Activated CD4-positive, alpha-beta T cell treated with anti-CD3 and anti-CD28 coated beads, Interleukin-2, amount 10 ng/mL, durations not matched to agents 24 days and 14 days (primary cell): ENCODE data around the gene RPL28. TPM values are rescaled to one million over a fixed set of nuclear protein-coding genes. Genes with fewer than 3 reads are reported as not detected.
A peak's percentile ranks its signal among the peaks of the same experiment; 100 is the strongest.

Source experiments
- DNase-seq: peaks from one replicate; pipeline ENCODE4 v3.0.0; 2022
- H3K27ac Mint-ChIP-seq: one replicate; pipeline ENCODE4 v1.8.0; 2022; ENCODE audit warnings: mild to moderate bottlenecking, mixed read lengths
- H3K27me3 Mint-ChIP-seq: one replicate; pipeline ENCODE4 v1.8.0; 2022; ENCODE audit warnings: mixed read lengths
- H3K36me3 Mint-ChIP-seq: one replicate; pipeline ENCODE4 v1.8.0; 2022; ENCODE audit warnings: low read depth, mild to moderate bottlenecking, mixed read lengths
- H3K4me1 Mint-ChIP-seq: one replicate; pipeline ENCODE4 v1.8.0; 2021; ENCODE audit warnings: mixed read lengths
- H3K4me3 Mint-ChIP-seq: one replicate; pipeline ENCODE4 v1.8.0; 2022; ENCODE audit warnings: mild to moderate bottlenecking, moderate library complexity, mixed read lengths
- H3K9me3 Mint-ChIP-seq: one replicate; pipeline ENCODE4 v1.8.0; 2021; ENCODE audit warnings: mixed read lengths
- intact Hi-C: fragments of 100-400 bp; cut with micrococcal nuclease; formaldehyde crosslinking; loops from one replicate; pipeline ENCODE4 v1.15.1; 2023
- total RNA-seq: library from RNA; stranded (reverse); gene quantifications from 2 replicates; pipeline ENCODE4 v1.2.3, GENCODE V29; 2022

RPL28 gene
- total RNA-seq, 1 donor from 2014 or later = 1,992 TPM

- DNase-seq = no peak
- intact Hi-C loops = no loop called here
- H3K27ac Mint-ChIP-seq = no peak overlapping the region
- H3K36me3 Mint-ChIP-seq = peaks cover 2% of the 10 kb centered on the region
- peaks cover 7% of the 10 kb centered on the region for H3K4me1 Mint-ChIP-seq
- H3K9me3 Mint-ChIP-seq = no peaks in the 10 kb centered on the region
- no peak overlapping the region for H3K4me3 Mint-ChIP-seq
- H3K27me3 Mint-ChIP-seq = peaks cover 48% of the 10 kb centered on the region
These were observed 13.2 kb upstream of the RPL28 start for GRCh38 chr19:55372316-55373081.

- no peak overlapping the region for H3K4me3 Mint-ChIP-seq
- peaks cover 7% of the 10 kb centered on the region for H3K4me1 Mint-ChIP-seq
- H3K27ac Mint-ChIP-seq = no peak overlapping the region
- H3K36me3 Mint-ChIP-seq = peaks cover 2% of the 10 kb centered on the region
- peaks cover 42% of the 10 kb centered on the region for H3K27me3 Mint-ChIP-seq
- no peak for DNase-seq
- H3K9me3 Mint-ChIP-seq = no peaks in the 10 kb centered on the region
- intact Hi-C loops = no loop called here
These were observed 12.3 kb upstream of the RPL28 start for GRCh38 chr19:55373306-55373992.

- no peak for DNase-seq
- H3K27ac Mint-ChIP-seq = no peak overlapping the region
- no peaks in the 10 kb centered on the region for H3K9me3 Mint-ChIP-seq
- H3K4me1 Mint-ChIP-seq = peaks cover 7% of the 10 kb centered on the region
- peaks cover 2% of the 10 kb centered on the region for H3K36me3 Mint-ChIP-seq
- peaks cover 36% of the 10 kb centered on the region for H3K27me3 Mint-ChIP-seq
- intact Hi-C loops = no loop called here
- H3K4me3 Mint-ChIP-seq = no peak overlapping the region
These were observed 11.6 kb upstream of the RPL28 start for GRCh38 chr19:55373993-55374757.

DNA sequence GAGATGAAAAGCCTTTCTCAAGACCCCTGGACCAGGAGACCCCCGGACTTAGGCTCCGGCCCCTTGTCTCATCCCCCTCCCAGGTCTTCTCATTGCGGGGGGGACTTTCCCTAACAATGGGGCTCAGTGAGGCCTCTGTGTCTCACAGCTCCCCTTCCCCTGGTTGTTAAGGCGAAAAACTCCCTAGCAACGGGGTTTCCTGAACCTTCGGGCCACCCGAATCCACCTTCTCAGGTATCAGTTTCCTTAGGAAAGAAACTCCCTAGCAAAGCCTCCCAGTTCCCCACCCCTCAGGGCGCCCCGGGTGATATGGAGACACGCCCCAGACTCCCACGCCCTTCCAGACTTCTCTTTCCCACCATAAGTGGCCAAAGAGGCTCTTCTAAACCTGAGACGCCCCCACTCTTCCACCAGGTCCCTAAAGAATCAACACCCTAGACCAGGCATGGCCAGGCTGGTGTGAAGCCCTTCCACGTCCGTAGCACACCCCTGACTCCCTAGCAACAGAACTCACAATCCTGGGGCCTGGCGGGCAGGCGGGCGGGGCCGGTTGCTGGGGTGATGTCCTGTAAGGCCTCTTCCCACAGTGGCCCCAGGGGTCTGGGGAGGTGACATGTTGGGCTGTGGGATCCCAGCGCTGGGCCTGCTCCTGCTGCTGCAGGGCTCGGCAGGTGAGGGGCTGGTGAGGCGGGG is 9.3 kb upstream of the RPL28 start, which contains the start of gene TMEM190:
TSS of gene TMEM190 (plus strand) at position 586 of the 693 bp plus-strand sequence. CDS start at position 614, 28 bp downstream.
- Mint-ChIP-seq H3K4me3 (no peak within 1 kb of the TSS), H3K9me3 (no peaks in the 10 kb centered on the region), H3K36me3 (peaks cover 3% of the 10 kb centered on the region), H3K4me1 (no peaks in the 10 kb centered on the region), H3K27ac (no peak within 1 kb of the TSS), H3K27me3 (peaks cover 21% of the 10 kb centered on the region)
- intact Hi-C loops = no loop called here
- no peak for DNase-seq

GRCh38 chr19:55377356-55378131 is 8.2 kb upstream of the RPL28 start:
- Mint-ChIP-seq H3K4me1 (peaks cover 9% of the 10 kb centered on the region), H3K9me3 (peaks cover 6% of the 10 kb centered on the region), H3K27ac (no peak overlapping the region), H3K4me3 (no peak overlapping the region), H3K27me3 (peaks cover 10% of the 10 kb centered on the region), H3K36me3 (peaks cover 13% of the 10 kb centered on the region)
- DNase-seq = no peak
- intact Hi-C loops = no loop called here

- H3K27me3 Mint-ChIP-seq = peaks cover 3% of the 10 kb centered on the region
- peaks cover 6% of the 10 kb centered on the region for H3K9me3 Mint-ChIP-seq
- DNase-seq = no peak
- peaks cover 16% of the 10 kb centered on the region for H3K4me1 Mint-ChIP-seq
- no peak overlapping the region for H3K4me3 Mint-ChIP-seq
- no peak overlapping the region for H3K27ac Mint-ChIP-seq
- intact Hi-C loops = no loop called here
- H3K36me3 Mint-ChIP-seq = peaks cover 16% of the 10 kb centered on the region
These were observed 6.6 kb upstream of the RPL28 start for GRCh38 chr19:55379174-55379573.

DNA sequence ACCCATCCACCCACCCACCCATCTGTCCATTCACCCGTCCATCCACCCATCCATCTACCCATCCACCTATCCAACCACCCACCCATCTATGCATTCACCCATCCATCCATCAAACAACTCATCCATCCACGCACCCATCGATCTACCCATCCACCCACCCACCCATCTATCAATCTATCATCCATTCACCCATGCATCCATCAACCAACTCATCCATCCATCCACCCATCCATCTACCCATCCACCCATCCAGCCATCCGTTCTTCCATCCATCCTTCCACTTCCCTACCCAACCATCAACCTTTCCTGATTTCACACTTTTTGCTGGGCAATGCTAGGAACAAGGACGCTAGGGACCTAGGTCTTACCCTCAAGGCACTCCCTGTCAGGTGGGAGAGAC is 3.7 kb upstream of the RPL28 start:
- H3K9me3 Mint-ChIP-seq = peaks cover 6% of the 10 kb centered on the region
- H3K4me1 Mint-ChIP-seq = peaks cover 33% of the 10 kb centered on the region
- intact Hi-C loops = no loop called here
- peak overlapping the region; percentile 81 for H3K27ac Mint-ChIP-seq
- peak overlapping the region; percentile 94 for H3K4me3 Mint-ChIP-seq
- H3K27me3 Mint-ChIP-seq = no peaks in the 10 kb centered on the region
- DNase-seq = no peak
- H3K36me3 Mint-ChIP-seq = peaks cover 30% of the 10 kb centered on the region

- Mint-ChIP-seq H3K27me3 (no peaks in the 10 kb centered on the region), H3K9me3 (peaks cover 6% of the 10 kb centered on the region), H3K27ac (peak overlapping the region; percentile 95), H3K36me3 (peaks cover 36% of the 10 kb centered on the region), H3K4me1 (peaks cover 36% of the 10 kb centered on the region), H3K4me3 (peak overlapping the region; percentile 94)
- intact Hi-C loops = no loop called here
- DNase-seq = no peak
These were observed 3.1 kb upstream of the RPL28 start for GRCh38 chr19:55382522-55383054.

GRCh38 chr19:55383279-55384130 is 2.2 kb upstream of the RPL28 start:
- peak; percentile 86 for DNase-seq
- Mint-ChIP-seq H3K27ac (peak overlapping the region; percentile 95), H3K9me3 (peaks cover 6% of the 10 kb centered on the region), H3K4me3 (peak overlapping the region; percentile 94), H3K36me3 (peaks cover 45% of the 10 kb centered on the region), H3K4me1 (peaks cover 40% of the 10 kb centered on the region), H3K27me3 (no peaks in the 10 kb centered on the region)
- intact Hi-C loops = loop anchor here (2.0 kb wide), 1 partner anchor 81 kb away; no protein-coding TSS in a partner anchor

- Mint-ChIP-seq H3K9me3 (peaks cover 6% of the 10 kb centered on the region), H3K4me3 (peak within 1 kb of the TSS; percentile 97), H3K36me3 (peaks cover 52% of the 10 kb centered on the region), H3K27ac (peak within 1 kb of the TSS; percentile 98), H3K4me1 (peaks cover 41% of the 10 kb centered on the region), H3K27me3 (no peaks in the 10 kb centered on the region)
- DNase-seq = peak; percentile 88
- intact Hi-C loops = loop anchor here (2.0 kb wide), 1 partner anchor 82 kb away; no protein-coding TSS in a partner anchor
These were observed 1.4 kb upstream of the RPL28 start, which contains the start of gene TMEM238 for GRCh38 chr19:55384131-55384919. Gene TMEM238, minus strand, starts transcription at chr19:55384292. Its CDS starts 33 bp downstream, at chr19:55384259.
